ENCODE results near the gene OASL.

The OASL gene

GRCh38 chr12:120990487-120991055, 48.5 kb downstream of the OASL start:
- Histone ChIP-seq H3K9me3 (ENCODE audit: insufficient read depth, low read depth, low read length) (no peaks in the 10 kb centered on the region), H3K4me3 (ENCODE audit: low read length, poor library complexity, severe bottlenecking) (no peak overlapping the region), H3K36me3 (ENCODE audit: insufficient read depth, low read length) (no peaks in the 10 kb centered on the region), H3K79me2 (ENCODE audit: insufficient read depth, low read length) (no peaks in the 10 kb centered on the region), H4K20me1 (ENCODE audit: insufficient read depth, low read length, poor library complexity, severe bottlenecking) (no peaks in the 10 kb centered on the region), H3K27me3 (ENCODE audit: insufficient read depth, low read length, poor library complexity, severe bottlenecking) (no peaks in the 10 kb centered on the region), H2AFZ (ENCODE audit: low read length) (no peak overlapping the region), H3F3A (ENCODE audit: low read depth) (no peaks in the 10 kb centered on the region), H3K4me2 (ENCODE audit: low read depth, low read length, poor library complexity, severe bottlenecking) (no peak overlapping the region), H3K4me1 (ENCODE audit: insufficient read depth, low read length, poor library complexity, severe bottlenecking) (no peaks in the 10 kb centered on the region), H3K9me2 (replicated peaks; ENCODE audit: low read depth, low read length) (no peaks in the 10 kb centered on the region), H3K9ac (ENCODE audit: low read depth, low read length, poor library complexity, severe bottlenecking) (no peak overlapping the region)
- no peak for TF ChIP-seq EZH2phosphoT487 (IDR thresholded peaks at IDR 0.05; ENCODE audit: borderline replicate concordance)
- TF ChIP-seq, protein P1, sequence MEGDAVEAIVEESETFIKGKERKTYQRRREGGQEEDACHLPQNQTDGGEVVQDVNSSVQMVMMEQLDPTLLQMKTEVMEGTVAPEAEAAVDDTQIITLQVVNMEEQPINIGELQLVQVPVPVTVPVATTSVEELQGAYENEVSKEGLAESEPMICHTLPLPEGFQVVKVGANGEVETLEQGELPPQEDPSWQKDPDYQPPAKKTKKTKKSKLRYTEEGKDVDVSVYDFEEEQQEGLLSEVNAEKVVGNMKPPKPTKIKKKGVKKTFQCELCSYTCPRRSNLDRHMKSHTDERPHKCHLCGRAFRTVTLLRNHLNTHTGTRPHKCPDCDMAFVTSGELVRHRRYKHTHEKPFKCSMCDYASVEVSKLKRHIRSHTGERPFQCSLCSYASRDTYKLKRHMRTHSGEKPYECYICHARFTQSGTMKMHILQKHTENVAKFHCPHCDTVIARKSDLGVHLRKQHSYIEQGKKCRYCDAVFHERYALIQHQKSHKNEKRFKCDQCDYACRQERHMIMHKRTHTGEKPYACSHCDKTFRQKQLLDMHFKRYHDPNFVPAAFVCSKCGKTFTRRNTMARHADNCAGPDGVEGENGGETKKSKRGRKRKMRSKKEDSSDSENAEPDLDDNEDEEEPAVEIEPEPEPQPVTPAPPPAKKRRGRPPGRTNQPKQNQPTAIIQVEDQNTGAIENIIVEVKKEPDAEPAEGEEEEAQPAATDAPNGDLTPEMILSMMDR (conservative IDR thresholded peaks at IDR 0.05; ENCODE audit: low read length), result no peak

DNA sequence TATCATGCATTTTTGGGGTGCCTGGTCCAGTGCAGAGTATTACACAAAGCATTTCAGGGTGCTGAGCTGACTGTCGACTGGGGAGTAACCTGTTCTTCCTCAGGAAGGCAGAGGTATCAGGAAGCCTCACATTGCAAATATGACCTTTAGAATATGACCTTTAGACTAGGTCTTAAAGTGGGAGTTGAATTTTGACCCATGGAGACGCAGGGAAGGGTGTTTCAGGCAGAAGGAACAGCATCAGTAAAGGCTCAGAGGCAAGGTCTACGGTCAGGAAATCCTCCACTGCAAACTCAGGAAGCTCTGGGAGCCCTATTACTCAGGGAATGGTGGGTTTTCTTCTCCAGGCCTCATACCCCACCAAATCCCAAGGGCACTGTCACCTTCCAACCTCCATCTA, 49.4 kb downstream of the OASL start:
- Histone ChIP-seq H2AFZ (ENCODE audit: low read length) (no peak overlapping the region), H3K9me3 (ENCODE audit: insufficient read depth, low read depth, low read length) (no peaks in the 10 kb centered on the region), H3K79me2 (ENCODE audit: insufficient read depth, low read length) (no peaks in the 10 kb centered on the region), H3K9ac (ENCODE audit: low read depth, low read length, poor library complexity, severe bottlenecking) (no peak overlapping the region), H4K20me1 (ENCODE audit: insufficient read depth, low read length, poor library complexity, severe bottlenecking) (no peaks in the 10 kb centered on the region), H3K4me2 (ENCODE audit: low read depth, low read length, poor library complexity, severe bottlenecking) (no peak overlapping the region), H3K4me1 (ENCODE audit: insufficient read depth, low read length, poor library complexity, severe bottlenecking) (no peaks in the 10 kb centered on the region), H3K9me2 (replicated peaks; ENCODE audit: low read depth, low read length) (no peaks in the 10 kb centered on the region), H3K27me3 (ENCODE audit: insufficient read depth, low read length, poor library complexity, severe bottlenecking) (no peaks in the 10 kb centered on the region), H3F3A (ENCODE audit: low read depth) (no peaks in the 10 kb centered on the region), H3K4me3 (ENCODE audit: low read length, poor library complexity, severe bottlenecking) (no peak overlapping the region), H3K36me3 (ENCODE audit: insufficient read depth, low read length) (no peaks in the 10 kb centered on the region)
- TF ChIP-seq EZH2phosphoT487 (IDR thresholded peaks at IDR 0.05; ENCODE audit: borderline replicate concordance), result no peak
- TF ChIP-seq, protein P1 (conservative IDR thresholded peaks at IDR 0.05; ENCODE audit: low read length), result no peak

DNA sequence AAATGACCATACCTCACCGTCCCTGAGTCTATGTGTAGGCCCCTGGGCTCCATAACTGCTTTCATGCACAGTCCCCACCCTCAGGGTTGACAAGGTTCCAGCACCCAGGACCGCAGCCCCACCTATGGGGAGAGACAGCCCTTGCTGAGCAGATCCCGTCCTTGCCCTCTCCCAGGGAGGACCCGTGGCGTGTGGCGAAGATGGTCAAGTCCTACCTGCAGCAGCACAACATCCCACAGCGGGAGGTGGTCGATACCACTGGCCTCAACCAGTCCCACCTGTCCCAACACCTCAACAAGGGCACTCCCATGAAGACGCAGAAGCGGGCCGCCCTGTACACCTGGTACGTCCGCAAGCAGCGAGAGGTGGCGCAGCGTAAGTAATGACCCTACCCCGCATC, 50.4 kb downstream of the OASL start:
- Histone ChIP-seq H2AFZ (ENCODE audit: low read length) (no peak overlapping the region), H3K36me3 (ENCODE audit: insufficient read depth, low read length) (no peaks in the 10 kb centered on the region), H4K20me1 (ENCODE audit: insufficient read depth, low read length, poor library complexity, severe bottlenecking) (no peaks in the 10 kb centered on the region), H3K27me3 (ENCODE audit: insufficient read depth, low read length, poor library complexity, severe bottlenecking) (no peaks in the 10 kb centered on the region), H3K4me2 (ENCODE audit: low read depth, low read length, poor library complexity, severe bottlenecking) (no peak overlapping the region), H3K4me3 (ENCODE audit: low read length, poor library complexity, severe bottlenecking) (no peak overlapping the region), H3K9me2 (replicated peaks; ENCODE audit: low read depth, low read length) (no peaks in the 10 kb centered on the region), H3K4me1 (ENCODE audit: insufficient read depth, low read length, poor library complexity, severe bottlenecking) (peaks cover 3% of the 10 kb centered on the region), H3K79me2 (ENCODE audit: insufficient read depth, low read length) (no peaks in the 10 kb centered on the region), H3K9ac (ENCODE audit: low read depth, low read length, poor library complexity, severe bottlenecking) (no peak overlapping the region), H3F3A (ENCODE audit: low read depth) (no peaks in the 10 kb centered on the region), H3K9me3 (ENCODE audit: insufficient read depth, low read depth, low read length) (no peaks in the 10 kb centered on the region)
- TF ChIP-seq, protein P1 (conservative IDR thresholded peaks at IDR 0.05; ENCODE audit: low read length), result no peak
- no peak for TF ChIP-seq EZH2phosphoT487 (IDR thresholded peaks at IDR 0.05; ENCODE audit: borderline replicate concordance)
